HepG2 (cell line): ENCODE data around the gene P2RX7. TPM values are rescaled to one million over a fixed set of nuclear protein-coding genes. Genes with fewer than 3 reads are reported as not detected.
A peak's percentile ranks its signal among the peaks of the same experiment; 100 is the strongest.
"Not testable (repeated sequence)": the region's sequence is repeated elsewhere in the genome, so short reads cannot be mapped to it uniquely, and the experiment has no call there.

Experiments used
- ATAC-seq: fragments of 200-7000 bp; cut with Tn5 transposase; 3 replicates; pipeline ENCODE4 v1.9.1; 2020; ENCODE audit warnings: mild to moderate bottlenecking, moderate library complexity
- BruUV-seq: library from RNA; stranded (reverse); fragments of 400-500 nt; replicated peaks from 2 replicates; lab custom pipeline; 2021; lab: Mats Ljungman, UMichigan
- CTCF ChIA-PET: fragments of 300-600 bp; formaldehyde crosslinking; extraction: SDS; loops from one replicate; lab custom pipeline; 2021; ENCODE audit warnings: low total read pairs, inconsistent platforms, low intra/inter-chr PET ratio; lab: Yijun Ruan, JAX
- POLR2A ChIA-PET: fragments of 350-600 bp; sonication (Branson Sonifier 250); formaldehyde crosslinking; loops from one replicate; lab custom pipeline; 2020; ENCODE audit warnings: antibody characterized with exemption, inconsistent platforms; lab: Yijun Ruan, JAX
- DNase-seq: peaks from one replicate; pipeline ENCODE4 v3.0.0-alpha.2; 2015; ENCODE audit warnings: low spot score
- FAIRE-seq: peaks from 3 replicates; lab custom pipeline; 2011; peaks lifted over from hg19 to GRCh38; lab: Jason Lieb, UNC
- H2AFZ ChIP-seq: one replicate; pipeline ENCODE4 v1.6.1; 2011; ENCODE audit warnings: low read length, inconsistent platforms
- H3K27ac ChIP-seq: fragments of 300-600 bp; 3 replicates; pipeline ENCODE4 v1.8.0; 2011; ENCODE audit warnings: mixed run types, mild to moderate bottlenecking, mixed read lengths, low read length, inconsistent platforms; ENCODE audit not compliant: insufficient read depth; ENCODE audit errors: extremely low read length
- H3K27me3 ChIP-seq, 2 experiments: fragments of 200-600 bp in 1 of 2; 2 replicates in 1 of 2; 3 replicates in 1 of 2; pipeline versions ENCODE4 v1.6.0 to v1.8.0; 2011; ENCODE audit warnings: low read length in 2 of 2, mild to moderate bottlenecking in 2 of 2, moderate library complexity in 2 of 2, inconsistent platforms in 1 of 2; ENCODE audit not compliant: insufficient read depth in 2 of 2, control insufficient read depth in 1 of 2
- H3K36me3 ChIP-seq, 2 experiments: fragments of 200-600 bp in 1 of 2; replicated peaks in 1 of 2; 2 replicates in 1 of 2; 3 replicates in 1 of 2; pipeline versions ENCODE4 v1.5.1 to v1.8.0; 2011; ENCODE audit warnings: low read length in 2 of 2, inconsistent platforms in 1 of 2; ENCODE audit not compliant: insufficient read depth in 2 of 2, control insufficient read depth in 1 of 2
- H3K4me1 ChIP-seq: 2 replicates; pipeline ENCODE4 v1.5.1; 2012; ENCODE audit warnings: low read length, inconsistent platforms; ENCODE audit not compliant: insufficient read depth
- H3K4me2 ChIP-seq: 2 replicates; pipeline ENCODE4 v1.6.0; 2011; ENCODE audit warnings: low read depth, low read length, inconsistent platforms
- H3K4me3 ChIP-seq, 3 experiments: fragments of 200-600 bp in 1 of 3; sonication (generic), shearing (Covaris generic) in 1 of 3; replicated peaks in 1 of 3; 2 replicates each; pipeline ENCODE4 v1.5.1; 2011 to 2016; ENCODE audit warnings: low read length in 3 of 3, inconsistent platforms in 2 of 3, low read depth in 2 of 3, mild to moderate bottlenecking in 2 of 3, control low read depth in 1 of 3, mixed read lengths in 1 of 3; ENCODE audit not compliant: insufficient read depth in 1 of 3
- H3K79me2 ChIP-seq: one replicate; pipeline ENCODE4 v1.6.1; 2011; ENCODE audit warnings: low read length, inconsistent platforms; ENCODE audit not compliant: insufficient read depth
- H3K9ac ChIP-seq: 2 replicates; pipeline ENCODE4 v1.6.0; 2011; ENCODE audit warnings: mild to moderate bottlenecking, low read depth, low read length, inconsistent platforms; ENCODE audit not compliant: insufficient read depth
- H3K9me3 ChIP-seq: 2 replicates; pipeline ENCODE4 v1.5.1; 2012; ENCODE audit warnings: mild to moderate bottlenecking, low read length
- H4K20me1 ChIP-seq: 2 replicates; pipeline ENCODE4 v1.6.0; 2011; ENCODE audit warnings: inconsistent platforms, mild to moderate bottlenecking, low read length, moderate library complexity; ENCODE audit not compliant: insufficient read depth
- NR1H2 ChIP-seq: sonication (generic); formaldehyde crosslinking; IDR thresholded peaks from 2 replicates; pipeline ENCODE4 v1.8.1; 2022; ENCODE audit warnings: low read depth, missing genetic modification reagents, borderline replicate concordance
- ZNF44 ChIP-seq: sonication (generic); formaldehyde crosslinking; IDR thresholded peaks from 2 replicates; pipeline ENCODE4 v1.5.1; 2020; ENCODE audit warnings: mild to moderate bottlenecking, missing genetic modification reagents
- WGBS: methylation state at CpG from one replicate; pipeline ENCODE4 v1.1.6; 2017; ENCODE audit warnings: low lambda C conversion rate; 5-methylcytosine and 5-hydroxymethylcytosine counted together
- in situ Hi-C: cut with HindIII; loops from 2 replicates; pipeline ENCODE4 v1.10.0; 2017; ENCODE audit warnings: low pct_unique_long_range_greater_than_20kb; ENCODE audit not compliant: extremely low pct_ligation_motif_present
- intact Hi-C: fragments of 100-400 bp; cut with micrococcal nuclease; formaldehyde crosslinking; loops from one replicate; pipeline ENCODE4 v1.10.0; 2022; ENCODE audit not compliant: unreplicated experiment
- polyA plus RNA-seq, 8 experiments: library from polyadenylated mRNA; depleted of rRNA in 3 of 8; stranded (reverse) in 7 of 8; unstranded in 1 of 8; fragments of >200 nt; fragmentation: Illumina TruSeq in 4 of 8; extraction: Trizol in 4 of 8; gene quantifications; 2 replicates each; pipeline versions ENCODE4 v1.2.1 to v1.2.3, GENCODE V29; 2011 to 2016; ENCODE audit warnings: low read depth in 4 of 8, missing spikeins in 1 of 8, mixed read lengths in 1 of 8; ENCODE audit not compliant: insufficient read depth in 1 of 8
- total RNA-seq, 5 experiments: library from RNA; depleted of rRNA; stranded (reverse); fragments of >200 nt; fragmentation: Illumina TruSeq; extraction: Trizol; gene quantifications; 2 replicates each; pipeline ENCODE4 v1.2.3, GENCODE V29; 2016; ENCODE audit warnings: low read depth in 1 of 5
- TF ChIP-seq, protein P1 (sequence below): sonication (generic); formaldehyde crosslinking; conservative IDR thresholded peaks from 2 replicates; pipeline ENCODE4 v1.8.1; 2023; ENCODE audit warnings: missing genetic modification reagents
- TF ChIP-seq, protein P2 (sequence below): sonication (generic); formaldehyde crosslinking; IDR thresholded peaks from 2 replicates; pipeline ENCODE4 v1.4.0; 2020; ENCODE audit warnings: missing genetic modification reagents; ENCODE audit errors: not compliant biosample characterization

P2RX7 gene
- total and polyA plus RNA-seq, 2 of the 13 experiments (the other 11 are each of a cell fraction or from before 2014, with no cell fraction given), result 0.13 to 0.73 TPM

DNA sequence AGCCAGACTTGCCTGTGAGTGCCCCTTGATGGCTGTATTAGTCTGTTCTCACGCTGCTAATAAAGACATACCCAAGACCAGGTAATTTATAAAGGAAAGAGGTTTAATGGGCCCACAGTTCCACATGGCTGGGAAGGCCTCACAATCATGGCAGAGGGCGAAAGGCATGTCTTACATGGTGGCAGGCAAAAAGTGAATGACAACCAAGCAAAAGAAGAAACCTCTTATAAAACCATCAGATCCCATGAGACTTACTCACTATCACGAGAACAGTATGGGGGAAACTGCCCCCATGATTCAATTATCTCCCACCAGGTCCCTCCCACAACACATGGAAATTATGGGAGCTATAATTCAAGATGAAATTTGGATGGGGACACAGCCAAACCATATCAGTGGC is 16.6 kb downstream of the P2RX7 start:
- H3K4me2 ChIP-seq, intact Hi-C loops, H3K27ac ChIP-seq, H3K36me3 ChIP-seq, H3K27me3 ChIP-seq, H3K9me3 ChIP-seq, POLR2A ChIA-PET, in situ Hi-C loops, CTCF ChIA-PET, BruUV-seq, ATAC-seq, H3K79me2 ChIP-seq, H2AFZ ChIP-seq, H4K20me1 ChIP-seq, H3K9ac ChIP-seq, DNase-seq, FAIRE-seq, H3K4me3 ChIP-seq, H3K4me1 ChIP-seq: not testable (repeated sequence)
- TF ChIP-seq, protein P1, sequence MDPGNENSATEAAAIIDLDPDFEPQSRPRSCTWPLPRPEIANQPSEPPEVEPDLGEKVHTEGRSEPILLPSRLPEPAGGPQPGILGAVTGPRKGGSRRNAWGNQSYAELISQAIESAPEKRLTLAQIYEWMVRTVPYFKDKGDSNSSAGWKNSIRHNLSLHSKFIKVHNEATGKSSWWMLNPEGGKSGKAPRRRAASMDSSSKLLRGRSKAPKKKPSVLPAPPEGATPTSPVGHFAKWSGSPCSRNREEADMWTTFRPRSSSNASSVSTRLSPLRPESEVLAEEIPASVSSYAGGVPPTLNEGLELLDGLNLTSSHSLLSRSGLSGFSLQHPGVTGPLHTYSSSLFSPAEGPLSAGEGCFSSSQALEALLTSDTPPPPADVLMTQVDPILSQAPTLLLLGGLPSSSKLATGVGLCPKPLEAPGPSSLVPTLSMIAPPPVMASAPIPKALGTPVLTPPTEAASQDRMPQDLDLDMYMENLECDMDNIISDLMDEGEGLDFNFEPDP (CRISPR knock-in tag), result 0 out of 2 replicates have a peak, but pooled peaks have one; percentile 24
- WGBS, result 6% methylated on average over 3 of the region's 3 CpGs

DNA sequence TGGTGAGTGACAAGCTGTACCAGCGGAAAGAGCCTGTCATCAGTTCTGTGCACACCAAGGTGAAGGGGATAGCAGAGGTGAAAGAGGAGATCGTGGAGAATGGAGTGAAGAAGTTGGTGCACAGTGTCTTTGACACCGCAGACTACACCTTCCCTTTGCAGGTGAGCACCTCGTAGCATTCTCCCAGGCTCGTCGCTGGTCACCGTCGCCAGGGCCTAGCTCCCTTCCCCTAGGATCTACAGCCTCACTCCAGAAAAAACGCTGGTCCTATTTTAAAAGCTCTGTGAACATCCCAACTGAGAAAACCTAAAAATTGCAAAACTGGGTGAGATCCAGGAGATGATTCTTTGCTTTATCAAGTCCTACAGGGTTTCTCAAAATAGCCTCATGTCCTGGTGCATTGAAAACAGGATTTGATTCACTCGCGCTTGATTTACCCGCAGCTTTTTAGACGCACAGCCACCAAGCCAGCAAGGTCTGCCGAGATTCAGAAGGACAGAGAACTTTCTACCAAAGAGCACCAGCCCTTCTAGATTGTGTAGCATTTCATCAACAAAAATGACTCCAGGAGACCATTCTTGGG is 22.2 kb downstream of the P2RX7 start:
- ATAC-seq (no peak), DNase-seq (no peak), FAIRE-seq (no peak)
- Histone ChIP-seq H3K4me2 (no peak overlapping the region), H3K36me3 (no peaks in the 10 kb centered on the region), H3K4me1 (no peaks in the 10 kb centered on the region), H2AFZ (no peak overlapping the region), H4K20me1 (no peaks in the 10 kb centered on the region), H3K9me3 (no peaks in the 10 kb centered on the region), H3K79me2 (no peaks in the 10 kb centered on the region), H3K9ac (no peak overlapping the region), H3K27me3 (peaks cover 1 to 23% of the 10 kb centered on the region in 2 experiments; a peak in 3 of 5 replicates), H3K27ac (no peak overlapping the region), H3K4me3 (no peak overlapping the region)
- intact Hi-C loops, result no loop called here
- in situ Hi-C loops, result no loop called here
- CTCF ChIA-PET, result no interaction called here
- 53% methylated on average over 14 of the region's 14 CpGs for WGBS
- POLR2A ChIA-PET, result no interaction called here
- TF ChIP-seq NR1H2 (CRISPR knock-in tag) (no peak), ZNF44 (CRISPR knock-in tag) (no peak)
- TF ChIP-seq, protein P2, sequence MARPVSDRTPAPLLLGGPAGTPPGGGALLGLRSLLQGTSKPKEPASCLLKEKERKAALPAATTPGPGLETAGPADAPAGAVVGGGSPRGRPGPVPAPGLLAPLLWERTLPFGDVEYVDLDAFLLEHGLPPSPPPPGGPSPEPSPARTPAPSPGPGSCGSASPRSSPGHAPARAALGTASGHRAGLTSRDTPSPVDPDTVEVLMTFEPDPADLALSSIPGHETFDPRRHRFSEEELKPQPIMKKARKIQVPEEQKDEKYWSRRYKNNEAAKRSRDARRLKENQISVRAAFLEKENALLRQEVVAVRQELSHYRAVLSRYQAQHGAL (CRISPR knock-in tag), result no peak
- BruUV-seq, result no TSS peak
